M059J (cell line): ENCODE results near the gene TSPAN1. TPM values are rescaled to one million over a fixed set of nuclear protein-coding genes. Genes with fewer than 3 reads are reported as not detected.

Source experiments
- DNase-seq: peaks from one replicate; pipeline ENCODE4 v3.0.0-alpha.2; 2012; ENCODE audit warnings: low read depth
- total RNA-seq: library from RNA; depleted of rRNA; stranded (reverse); fragments of >200 nt; shearing (Covaris generic); gene quantifications from 2 replicates; pipeline ENCODE4 v1.2.3, GENCODE V29; 2014

TSPAN1 gene
- total RNA-seq, 1 experiment from 2014 or later = 1.7 TPM

GRCh38 chr1:46159516-46159915, 15.4 kb upstream of the TSPAN1 start:
- no peak for DNase-seq

GRCh38 chr1:46160212-46160611, 14.7 kb upstream of the TSPAN1 start:
- no peak for DNase-seq

GRCh38 chr1:46166521-46167462, 8.1 kb upstream of the TSPAN1 start:
- no peak for DNase-seq

GRCh38 chr1:46168477-46168876, 6.4 kb upstream of the TSPAN1 start:
- no peak for DNase-seq

GRCh38 chr1:46169811-46170454, 5.0 kb upstream of the TSPAN1 start:
- DNase-seq = no peak

DNA sequence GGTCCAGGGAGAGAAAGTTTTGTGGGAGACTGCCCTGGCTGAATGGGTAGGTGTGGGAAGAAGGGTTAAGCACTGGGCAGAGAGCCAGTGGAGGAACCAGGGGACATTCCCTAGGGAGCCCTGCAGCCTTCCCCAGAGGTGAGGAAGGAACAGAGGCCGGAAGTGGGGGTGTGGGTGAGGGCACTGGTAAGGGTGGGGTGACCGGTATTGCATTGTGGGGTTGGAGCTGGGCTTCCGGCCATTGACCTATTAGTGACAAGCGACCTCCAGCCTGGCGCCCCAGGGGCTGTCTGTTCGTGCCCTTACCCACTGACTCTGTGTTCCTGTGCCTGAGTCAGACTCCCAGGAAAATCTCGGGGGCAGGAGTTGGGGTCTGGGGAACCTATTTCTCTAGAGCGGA, 3.5 kb upstream of the TSPAN1 start:
- DNase-seq = peak; percentile 75

- DNase-seq = peak; percentile 40
Measured at GRCh38 chr1:46171871-46172270, 3.0 kb upstream of the TSPAN1 start.

DNA sequence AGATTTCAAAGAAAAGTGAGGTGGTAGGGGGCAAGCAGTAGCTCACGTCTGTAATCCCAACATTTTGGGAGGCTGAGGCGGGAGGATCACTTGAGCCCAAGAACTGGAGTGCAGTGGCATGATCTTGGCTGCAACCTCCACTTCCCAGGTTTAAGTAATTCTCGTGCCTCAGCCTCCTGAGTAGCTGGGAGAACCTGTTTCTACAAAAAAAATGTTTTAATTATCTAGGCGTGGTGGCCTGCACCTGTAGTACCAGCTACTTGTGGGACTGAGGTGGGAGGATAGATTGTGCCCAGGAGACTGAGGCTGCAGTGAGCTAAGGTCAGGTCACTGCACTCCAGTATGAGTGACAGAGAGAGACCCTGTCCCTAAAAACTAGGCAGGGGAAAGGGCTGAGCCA, 2.6 kb upstream of the TSPAN1 start:
- no peak for DNase-seq

DNA sequence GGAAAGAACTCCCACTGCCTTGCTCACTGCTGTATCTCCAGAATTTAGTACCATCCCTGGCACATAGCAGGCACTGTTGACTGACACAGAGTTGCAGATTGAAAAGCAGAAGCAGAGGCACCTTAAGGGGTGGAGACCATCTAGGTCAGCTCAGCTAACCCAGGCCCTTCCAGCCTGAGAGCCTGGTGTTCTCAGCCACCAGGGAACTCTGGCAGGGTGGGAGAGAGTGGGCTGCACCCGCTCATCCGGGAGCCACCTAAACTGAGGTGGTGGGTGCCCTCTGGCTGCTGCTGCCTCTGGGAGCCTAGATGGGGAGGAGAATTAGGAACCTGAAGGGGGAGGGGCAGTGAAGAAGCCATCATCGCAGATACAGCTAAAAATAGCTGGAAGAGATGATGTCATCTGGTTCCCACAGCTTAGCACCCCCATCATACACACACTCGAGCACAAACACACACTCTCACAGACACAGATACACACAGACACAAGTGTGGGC, 1.5 kb upstream of the TSPAN1 start:
- DNase-seq = peak; percentile 50

DNA sequence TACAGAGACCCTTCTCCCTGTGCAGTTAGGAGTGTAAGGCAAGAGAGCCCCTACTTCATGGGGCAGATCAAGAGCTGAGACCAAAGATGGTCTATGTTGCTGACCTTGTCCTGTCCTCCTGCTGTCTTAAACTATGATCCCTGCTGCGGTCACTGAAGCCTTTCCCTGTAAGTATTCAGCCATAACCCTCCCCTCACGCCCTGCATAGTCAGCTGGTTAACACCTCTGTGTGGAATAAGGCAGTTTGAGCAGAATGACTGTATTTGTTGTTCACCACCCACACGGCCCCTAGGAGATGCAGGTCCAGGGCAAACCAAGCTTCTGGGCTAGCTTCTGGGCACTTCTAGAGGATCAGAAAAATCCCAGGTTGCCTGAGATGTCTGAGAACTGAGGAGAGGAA, 356 bp downstream of the TSPAN1 start:
- no peak for DNase-seq

DNA sequence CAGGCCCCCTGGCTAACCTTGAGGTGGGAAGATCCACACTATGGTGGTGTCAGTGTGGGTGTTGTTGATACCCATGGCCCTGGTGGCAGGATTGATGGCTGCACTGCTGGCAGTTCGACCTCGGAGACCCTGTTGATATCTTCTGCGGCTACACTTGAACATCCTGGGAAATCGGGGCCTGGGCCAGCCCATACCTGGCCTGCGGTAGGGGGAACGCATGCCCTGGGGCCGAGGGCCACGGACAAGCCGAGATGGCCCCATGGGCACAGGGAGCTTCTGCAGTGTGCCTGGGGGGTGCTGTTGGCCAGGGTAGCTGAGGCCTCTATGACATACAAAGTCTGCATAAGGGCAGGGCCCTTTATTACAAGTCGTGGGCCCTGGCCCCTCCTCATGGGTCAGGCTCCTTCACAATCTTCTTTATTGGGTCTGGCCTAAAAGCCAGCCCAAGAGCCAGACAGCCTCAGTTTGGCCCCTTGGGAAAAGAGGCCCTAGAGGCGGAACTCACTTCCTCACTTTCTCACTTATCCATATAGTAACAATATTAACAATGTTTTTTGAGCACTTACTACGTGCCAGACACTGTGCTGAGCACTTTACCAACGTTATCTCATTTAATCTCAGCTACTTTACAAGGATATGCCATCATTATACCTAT, 1.5 kb downstream of the TSPAN1 start, which contains the start of gene P3R3URF:
Gene P3R3URF (minus strand): TSS at position 278 of the 655 bp plus-strand sequence. CDS start 17 bp downstream, at position 261.
- DNase-seq = no peak

GRCh38 chr1:46179138-46180081, 4.5 kb downstream of the TSPAN1 start:
- DNase-seq = peak; percentile 90

- peak; percentile 20 for DNase-seq
Measured at GRCh38 chr1:46180082-46180616, 5.3 kb downstream of the TSPAN1 start.

GRCh38 chr1:46181343-46182260, 6.7 kb downstream of the TSPAN1 start:
- DNase-seq = peak; percentile 89

- DNase-seq = peak; percentile 100
Measured at GRCh38 chr1:46183079-46183847, 8.4 kb downstream of the TSPAN1 start.

- peak; percentile 53 for DNase-seq
Measured at GRCh38 chr1:46183926-46184557, 9.2 kb downstream of the TSPAN1 start.

DNA sequence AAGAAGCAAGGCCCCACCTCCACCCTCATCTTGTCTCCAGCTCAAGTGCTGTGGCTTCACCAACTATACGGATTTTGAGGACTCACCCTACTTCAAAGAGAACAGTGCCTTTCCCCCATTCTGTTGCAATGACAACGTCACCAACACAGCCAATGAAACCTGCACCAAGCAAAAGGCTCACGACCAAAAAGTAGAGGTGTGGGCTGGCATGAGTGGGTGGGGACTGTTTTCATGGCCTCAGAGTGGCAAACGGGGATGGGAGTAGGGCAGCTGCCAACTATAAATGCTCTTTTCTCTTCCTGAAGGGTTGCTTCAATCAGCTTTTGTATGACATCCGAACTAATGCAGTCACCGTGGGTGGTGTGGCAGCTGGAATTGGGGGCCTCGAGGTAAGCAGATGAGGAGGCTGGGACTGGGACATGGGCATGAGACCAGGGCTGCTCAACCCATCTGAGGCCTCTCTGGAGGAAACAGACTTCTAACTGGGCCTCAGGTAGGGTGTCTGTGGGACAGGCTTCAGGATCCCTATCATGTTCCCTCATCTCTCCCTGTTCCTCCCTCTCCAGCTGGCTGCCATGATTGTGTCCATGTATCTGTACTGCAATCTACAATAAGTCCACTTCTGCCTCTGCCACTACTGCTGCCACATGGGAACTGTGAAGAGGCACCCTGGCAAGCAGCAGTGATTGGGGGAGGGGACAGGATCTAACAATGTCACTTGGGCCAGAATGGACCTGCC, 10.2 kb downstream of the TSPAN1 start:
- DNase-seq = no peak

DNA sequence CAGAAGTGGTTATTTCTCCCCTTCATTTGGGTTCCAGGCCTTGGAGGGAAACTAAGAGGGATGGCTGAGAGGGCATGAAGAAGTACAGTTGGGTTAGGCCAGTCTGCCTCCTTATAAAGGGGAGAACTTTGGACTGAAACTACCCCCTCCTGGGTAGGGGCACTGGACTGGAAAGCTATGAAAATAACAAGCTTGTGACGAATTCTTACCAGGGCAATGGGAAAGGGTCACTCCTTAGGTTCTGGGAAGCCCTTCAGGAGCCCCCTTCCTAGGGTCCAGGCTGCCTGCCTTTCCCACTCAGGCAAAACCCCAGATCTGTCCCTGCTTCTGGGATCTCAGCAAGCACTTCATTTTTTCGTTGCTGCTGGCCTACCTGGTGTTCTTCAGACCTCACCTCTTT, 11.2 kb downstream of the TSPAN1 start:
- no peak for DNase-seq
